ENCODE data around the gene CABP5.

CABP5 gene

GRCh38 chr19:48030073-48030472 is 13.8 kb downstream of the CABP5 start:
- CTCF ChIA-PET = no interaction called here
- POLR2A ChIA-PET = no interaction called here
- TF ChIP-seq, protein P1, sequence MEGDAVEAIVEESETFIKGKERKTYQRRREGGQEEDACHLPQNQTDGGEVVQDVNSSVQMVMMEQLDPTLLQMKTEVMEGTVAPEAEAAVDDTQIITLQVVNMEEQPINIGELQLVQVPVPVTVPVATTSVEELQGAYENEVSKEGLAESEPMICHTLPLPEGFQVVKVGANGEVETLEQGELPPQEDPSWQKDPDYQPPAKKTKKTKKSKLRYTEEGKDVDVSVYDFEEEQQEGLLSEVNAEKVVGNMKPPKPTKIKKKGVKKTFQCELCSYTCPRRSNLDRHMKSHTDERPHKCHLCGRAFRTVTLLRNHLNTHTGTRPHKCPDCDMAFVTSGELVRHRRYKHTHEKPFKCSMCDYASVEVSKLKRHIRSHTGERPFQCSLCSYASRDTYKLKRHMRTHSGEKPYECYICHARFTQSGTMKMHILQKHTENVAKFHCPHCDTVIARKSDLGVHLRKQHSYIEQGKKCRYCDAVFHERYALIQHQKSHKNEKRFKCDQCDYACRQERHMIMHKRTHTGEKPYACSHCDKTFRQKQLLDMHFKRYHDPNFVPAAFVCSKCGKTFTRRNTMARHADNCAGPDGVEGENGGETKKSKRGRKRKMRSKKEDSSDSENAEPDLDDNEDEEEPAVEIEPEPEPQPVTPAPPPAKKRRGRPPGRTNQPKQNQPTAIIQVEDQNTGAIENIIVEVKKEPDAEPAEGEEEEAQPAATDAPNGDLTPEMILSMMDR (IDR thresholded peaks at IDR 0.05; ENCODE audit: control extremely low read depth, extremely low read depth, low read depth, missing control alignments) = no peak
- DNase-seq (ENCODE audit: extremely low spot score) = no peak

- TF ChIP-seq, protein P1 (IDR thresholded peaks at IDR 0.05; ENCODE audit: control extremely low read depth, extremely low read depth, low read depth, missing control alignments) = no peak
- ChIA-PET POLR2A (no interaction called here), CTCF (interaction anchor here (0.9 kb wide), 1 partner anchor 57 kb away, joined by 3 read pairs; no protein-coding TSS in a partner anchor)
- no peak for DNase-seq (ENCODE audit: extremely low spot score)
These were observed 14.4 kb downstream of the CABP5 start for GRCh38 chr19:48029431-48029830.

DNA sequence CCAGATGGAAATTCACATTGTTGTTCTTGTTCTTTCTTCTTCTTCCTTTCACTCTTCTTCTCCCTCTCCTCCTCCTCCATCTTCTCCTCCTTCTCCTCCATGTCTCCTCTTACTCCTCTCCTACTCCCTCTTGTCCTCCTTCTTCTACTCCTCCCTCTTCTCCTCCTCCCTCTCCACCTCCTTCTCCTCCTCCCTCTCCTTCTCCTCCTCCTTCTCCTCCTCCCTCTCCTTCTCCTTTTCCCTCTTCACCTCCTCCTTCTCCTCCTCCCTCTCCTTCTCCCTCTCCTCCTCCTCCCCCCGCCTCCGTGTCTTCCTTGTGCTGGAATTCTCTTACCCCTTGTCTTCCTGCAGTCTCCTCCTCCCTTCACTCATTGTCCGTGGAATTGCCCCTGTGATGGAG is 18.4 kb downstream of the CABP5 start:
- DNase-seq (ENCODE audit: extremely low spot score) = no peak
- CTCF ChIA-PET = no interaction called here
- TF ChIP-seq, protein P1 (IDR thresholded peaks at IDR 0.05; ENCODE audit: control extremely low read depth, extremely low read depth, low read depth, missing control alignments) = no peak
- POLR2A ChIA-PET = no interaction called here

DNA sequence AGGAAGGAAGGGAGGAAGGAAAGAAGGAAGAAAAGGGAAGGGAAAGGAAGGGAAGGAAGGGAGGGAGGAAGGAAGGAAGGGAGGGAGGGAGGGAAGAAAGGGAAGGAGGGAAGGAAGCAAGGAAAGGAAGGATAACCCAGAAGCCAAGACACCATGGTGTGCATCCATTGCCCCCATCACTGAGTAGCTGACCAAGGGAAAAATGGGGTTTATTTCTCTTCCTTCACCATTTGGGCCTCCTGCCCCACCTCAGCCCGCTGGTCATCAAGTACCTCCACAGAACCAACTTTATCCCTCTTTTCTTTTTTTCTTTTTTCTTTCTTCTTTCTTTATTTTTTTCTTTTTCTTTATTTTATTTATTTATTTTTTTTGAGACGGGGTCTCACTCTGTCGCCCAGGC is 20.4 kb downstream of the CABP5 start:
- ChIA-PET CTCF (no interaction called here), POLR2A (no interaction called here)
- TF ChIP-seq, protein P1 (IDR thresholded peaks at IDR 0.05; ENCODE audit: control extremely low read depth, extremely low read depth, low read depth, missing control alignments) = no peak
- no peak for DNase-seq (ENCODE audit: extremely low spot score)

DNA sequence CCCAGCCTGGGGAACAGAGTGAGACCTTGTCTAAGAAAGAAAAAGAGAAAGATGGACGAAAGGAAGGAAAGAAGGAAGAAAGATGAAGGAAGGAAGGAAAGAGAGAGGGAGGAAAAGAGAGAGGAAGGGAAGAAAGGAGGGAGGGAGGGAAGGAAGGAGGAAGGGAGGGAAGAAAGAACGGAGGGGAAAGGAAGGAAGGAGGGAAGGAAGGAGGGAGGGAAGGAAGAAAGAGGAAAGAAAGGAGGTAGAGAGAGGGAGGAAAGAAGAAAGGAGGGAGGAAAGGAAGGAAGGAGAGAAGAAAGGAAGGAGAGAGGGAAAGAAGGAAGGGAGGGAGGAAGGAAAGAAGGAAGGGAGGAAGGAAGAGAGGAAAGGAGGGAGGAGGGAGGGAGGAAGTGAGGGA is 20.9 kb downstream of the CABP5 start:
- no peak for DNase-seq (ENCODE audit: extremely low spot score)
- ChIA-PET POLR2A (no interaction called here), CTCF (no interaction called here)

DNA sequence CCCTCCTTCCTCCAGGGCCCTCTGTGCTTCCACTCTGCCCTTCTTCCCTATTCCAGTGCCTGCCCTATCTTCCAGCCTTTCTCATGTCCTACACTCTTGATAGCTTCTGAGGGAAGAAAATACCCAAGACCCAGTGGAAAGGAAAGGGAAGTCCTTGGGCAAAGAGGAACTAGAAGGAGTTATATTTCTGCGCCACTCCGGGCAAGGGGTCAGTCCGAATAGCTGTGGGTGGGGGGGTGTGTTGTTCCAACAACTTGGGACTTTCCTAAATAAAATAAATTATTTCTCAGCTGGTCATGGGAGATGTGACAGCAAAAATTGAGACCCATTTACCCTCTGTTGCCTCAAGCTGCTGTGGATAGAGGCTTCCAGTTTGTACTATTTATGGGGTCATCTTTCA is 23.2 kb downstream of the CABP5 start:
- CTCF ChIA-PET = no interaction called here
- TF ChIP-seq, protein P1 (IDR thresholded peaks at IDR 0.05; ENCODE audit: control extremely low read depth, extremely low read depth, low read depth, missing control alignments) = no peak
- POLR2A ChIA-PET = no interaction called here
- DNase-seq (ENCODE audit: extremely low spot score) = no peak

More for the DNA sequence above, 20.9 kb downstream of the CABP5 start:
- TF ChIP-seq, protein P1 (IDR thresholded peaks at IDR 0.05; ENCODE audit: control extremely low read depth, extremely low read depth, low read depth, missing control alignments) = no peak

Measured in GM10248 (cell line).